ENCODE measurements around the gene TPST2. TPM values are rescaled to one million over a fixed set of nuclear protein-coding genes. Genes with fewer than 3 reads are reported as not detected.

TPST2 gene
- total RNA-seq, 1 donor from 2014 or later: 82.1 TPM

GRCh38 chr22:26503758-26504157 lies 86.2 kb downstream of the TPST2 start:
- intact Hi-C loops (cut with micrococcal nuclease): loop anchor here (1.0 to 2.0 kb wide), 6 partner anchors 9 to 169 kb away; partner anchors contain the start of genes MIAT, TFIP11 and TPST2

GRCh38 chr22:26502688-26503561 lies 87.0 kb downstream of the TPST2 start:
- intact Hi-C loops (cut with micrococcal nuclease): loop anchor here (1.0 to 2.0 kb wide), 6 partner anchors 9 to 169 kb away; partner anchors contain the start of genes MIAT, TFIP11 and TPST2

DNA sequence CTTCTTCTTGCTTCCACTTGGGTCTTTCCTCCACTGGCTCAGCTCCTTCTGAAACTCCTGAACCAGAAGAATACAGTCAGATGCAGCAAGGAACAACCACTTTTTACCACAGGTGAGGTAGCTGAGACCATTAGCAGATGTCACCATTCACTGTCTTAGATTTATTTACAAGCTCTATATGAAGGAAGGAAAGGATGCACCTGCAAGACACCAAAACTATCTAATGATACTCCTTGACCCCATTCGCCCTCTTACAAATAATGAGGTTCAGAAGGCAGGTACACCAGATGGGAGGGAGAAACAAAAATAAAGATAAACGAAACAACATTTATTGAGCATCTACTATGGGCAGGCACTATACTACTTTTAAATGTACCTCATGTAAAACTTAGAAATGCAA lies 87.9 kb downstream of the TPST2 start:
- intact Hi-C loops (cut with micrococcal nuclease): loop anchor here (2.0 kb wide), 1 partner anchor 89 kb away; the partner anchor contains the start of gene TPST2

- intact Hi-C loops (cut with micrococcal nuclease): no loop called here
These were observed 90.7 kb downstream of the TPST2 start for GRCh38 chr22:26499188-26499703.

DNA sequence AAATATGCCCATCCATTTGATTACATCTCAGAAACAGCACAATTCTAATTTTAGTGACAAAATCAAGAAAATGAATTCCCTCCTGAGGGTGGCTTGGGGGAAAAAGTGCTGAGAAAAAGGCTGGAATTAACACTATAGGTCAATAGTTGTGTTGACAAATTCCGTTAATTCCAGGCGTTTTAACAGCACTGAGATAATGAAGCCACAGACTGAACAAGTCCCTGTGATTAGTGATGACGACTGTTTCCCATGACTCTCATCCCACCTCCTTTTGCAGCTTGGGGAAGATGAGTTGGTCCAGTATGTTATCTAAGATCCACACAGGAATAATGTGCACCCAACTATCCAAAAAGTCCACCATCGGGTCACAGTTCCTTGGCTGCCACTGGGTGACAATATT lies 93.5 kb downstream of the TPST2 start:
- intact Hi-C loops (cut with micrococcal nuclease): no loop called here

- intact Hi-C loops (cut with micrococcal nuclease): no loop called here
These were observed 95.4 kb downstream of the TPST2 start for GRCh38 chr22:26494506-26494905.

DNA sequence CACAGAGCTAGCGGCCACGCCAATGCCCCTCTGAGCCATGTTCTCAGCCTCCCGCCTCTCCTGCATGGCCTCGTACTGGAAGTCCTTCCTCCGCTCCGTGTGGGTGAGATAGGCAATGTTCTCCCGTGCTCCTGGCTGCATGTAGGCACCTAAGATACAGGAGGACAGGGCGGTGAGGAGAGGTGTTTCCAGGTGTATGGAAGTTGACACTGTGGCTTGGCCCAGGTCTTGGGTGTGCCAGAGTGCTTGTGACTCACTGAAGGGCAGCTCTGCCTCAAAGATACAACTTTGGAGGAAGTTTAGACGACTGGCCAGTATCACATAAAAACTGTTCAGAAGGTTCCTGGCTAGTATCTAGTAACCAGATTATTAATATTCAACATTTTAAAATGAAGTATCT lies 97.7 kb downstream of the TPST2 start:
- intact Hi-C loops (cut with micrococcal nuclease): no loop called here

GRCh38 chr22:26489447-26490036 lies 100.4 kb downstream of the TPST2 start:
- intact Hi-C loops (cut with micrococcal nuclease): loop anchor here (10.0 kb wide), 2 partner anchors 195 to 1415 kb away; no protein-coding TSS in a partner anchor

DNA sequence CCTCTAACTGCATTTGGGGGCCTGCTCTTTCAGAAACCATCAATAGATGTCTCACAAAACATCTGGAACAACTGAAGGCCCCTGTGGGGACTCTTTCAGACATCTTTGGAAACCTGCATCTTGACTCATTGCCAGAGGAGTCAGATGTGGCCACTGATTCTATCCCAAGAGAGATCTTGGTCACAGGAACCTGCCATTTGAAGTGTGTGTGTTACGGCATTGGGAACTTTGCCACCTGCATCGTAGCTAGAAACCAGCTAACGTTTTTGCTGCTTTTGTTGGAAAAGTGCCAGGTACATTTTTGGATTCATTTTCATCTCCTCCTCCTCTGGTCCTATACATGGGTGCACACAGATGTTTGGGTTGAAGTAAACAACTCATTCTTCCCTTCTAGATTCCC lies 101.9 kb downstream of the TPST2 start:
- intact Hi-C loops (cut with micrococcal nuclease): loop anchor here (10.0 kb wide), 2 partner anchors 193 to 1413 kb away; no protein-coding TSS in a partner anchor

GRCh38 chr22:26486394-26486793 lies 103.5 kb downstream of the TPST2 start:
- intact Hi-C loops (cut with micrococcal nuclease): loop anchor here (10.0 kb wide), 2 partner anchors 192 to 1412 kb away; no protein-coding TSS in a partner anchor

DNA sequence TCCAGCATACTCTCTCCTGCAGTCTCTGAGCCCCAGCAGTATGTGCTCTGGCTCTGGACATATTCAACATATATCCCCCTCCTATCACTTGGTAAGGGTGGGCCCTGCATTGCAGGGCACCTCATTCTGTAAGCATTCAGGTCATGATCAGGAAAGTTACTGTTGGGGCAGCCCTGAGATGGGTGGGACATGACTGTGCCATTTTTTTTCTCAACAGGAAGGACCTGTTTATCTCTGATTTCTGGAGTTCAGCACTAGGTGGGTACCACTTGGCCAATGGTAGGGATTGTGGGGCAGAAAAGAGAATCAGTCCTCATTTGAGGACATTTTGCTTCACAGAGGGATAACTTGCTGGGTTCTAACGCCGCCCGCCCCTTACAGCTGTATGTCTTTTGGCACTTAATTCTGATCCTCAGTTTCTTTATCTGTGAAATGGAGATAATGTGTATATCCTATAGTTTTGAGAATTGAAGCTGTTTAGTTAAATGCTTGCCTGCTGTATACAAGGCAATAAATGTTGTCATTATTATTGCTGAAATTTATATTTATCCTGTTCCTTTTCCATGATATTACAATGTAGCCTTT lies 104.0 kb downstream of the TPST2 start:
- intact Hi-C loops (cut with micrococcal nuclease): loop anchor here (2.0 to 10.0 kb wide), 3 partner anchors 67 to 1411 kb away; no protein-coding TSS in a partner anchor

DNA sequence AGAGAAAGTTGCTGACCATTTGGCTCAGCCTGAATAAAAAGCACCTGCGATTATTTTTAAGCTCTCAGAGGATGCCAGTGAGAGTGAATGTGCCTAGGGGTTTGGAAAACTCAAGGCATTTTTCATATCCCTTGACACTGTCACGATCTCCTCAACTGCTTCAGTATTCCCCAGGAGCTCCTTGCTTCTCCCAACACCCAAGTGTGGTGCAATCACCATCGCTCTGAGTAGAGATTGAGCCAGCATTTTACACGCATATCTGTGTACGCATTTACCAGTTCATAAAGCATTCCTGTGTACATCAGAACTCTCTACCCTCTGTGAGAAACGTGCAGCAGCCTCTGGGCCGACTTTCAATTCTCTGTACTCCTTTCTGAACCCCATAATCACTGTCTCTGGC lies 104.9 kb downstream of the TPST2 start:
- intact Hi-C loops (cut with micrococcal nuclease): loop anchor here (2.0 to 10.0 kb wide), 3 partner anchors 68 to 1410 kb away; no protein-coding TSS in a partner anchor

DNA sequence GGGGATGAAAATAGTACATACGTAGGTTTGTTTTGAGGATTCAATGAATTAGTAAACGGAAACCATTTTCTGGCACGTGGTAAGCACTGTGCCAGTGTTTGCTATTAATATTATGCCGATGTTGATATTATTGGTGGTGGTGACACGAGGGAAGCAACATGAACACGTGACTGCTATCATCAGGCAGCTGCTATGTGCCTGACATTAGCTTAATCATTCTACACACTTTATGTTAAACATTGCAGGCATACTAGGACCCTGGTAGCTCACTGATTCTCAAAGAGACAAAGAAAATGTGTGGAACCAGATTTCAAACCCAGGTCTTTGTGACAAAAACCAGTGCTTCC lies 105.6 kb downstream of the TPST2 start:
- intact Hi-C loops (cut with micrococcal nuclease): loop anchor here (2.0 to 10.0 kb wide), 4 partner anchors 68 to 1410 kb away; partner anchors contain the start of gene TPST2

- intact Hi-C loops (cut with micrococcal nuclease): loop anchor here (1.0 to 10.0 kb wide), 12 partner anchors 29 to 1435 kb away; partner anchors contain the start of genes GRK3, PITPNB, TFIP11 and TPST2
These were observed 106.2 kb downstream of the TPST2 start, which contains the start of the genes HPS4 and SRRD for GRCh38 chr22:26483439-26484359. Gene HPS4 (minus strand): TSS chr22:26483783. CDS start chr22:26481762, 2,021 bp downstream. Gene SRRD (plus strand): TSS chr22:26483877. CDS start chr22:26483891, 14 bp downstream.

GRCh38 chr22:26483043-26483438 lies 106.9 kb downstream of the TPST2 start:
- intact Hi-C loops (cut with micrococcal nuclease): loop anchor here (1.0 to 10.0 kb wide), 11 partner anchors 29 to 1436 kb away; partner anchors contain the start of genes GRK3, PITPNB, TFIP11 and TPST2

DNA sequence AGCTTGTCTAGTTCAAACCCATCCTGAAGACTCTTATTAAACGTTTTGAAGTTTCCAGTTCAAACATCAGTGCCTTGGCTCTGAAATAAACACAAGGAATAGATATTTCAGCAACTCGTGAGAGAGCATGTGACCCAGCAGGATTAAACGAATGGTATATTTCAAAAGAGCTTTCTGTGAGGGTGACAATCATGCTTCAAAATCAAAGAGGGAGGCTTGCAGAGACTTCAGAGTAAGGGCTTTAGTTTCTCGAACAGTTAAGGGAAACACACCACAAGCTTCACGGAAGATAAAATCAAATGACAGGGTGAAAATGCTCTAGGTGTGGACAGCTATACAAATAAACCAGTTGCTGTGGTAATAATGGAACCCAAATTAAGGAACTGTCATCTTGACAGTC lies 107.8 kb downstream of the TPST2 start:
- intact Hi-C loops (cut with micrococcal nuclease): loop anchor here (2.0 to 10.0 kb wide), 7 partner anchors 110 to 1437 kb away; partner anchors contain the start of genes PITPNB and TPST2

DNA sequence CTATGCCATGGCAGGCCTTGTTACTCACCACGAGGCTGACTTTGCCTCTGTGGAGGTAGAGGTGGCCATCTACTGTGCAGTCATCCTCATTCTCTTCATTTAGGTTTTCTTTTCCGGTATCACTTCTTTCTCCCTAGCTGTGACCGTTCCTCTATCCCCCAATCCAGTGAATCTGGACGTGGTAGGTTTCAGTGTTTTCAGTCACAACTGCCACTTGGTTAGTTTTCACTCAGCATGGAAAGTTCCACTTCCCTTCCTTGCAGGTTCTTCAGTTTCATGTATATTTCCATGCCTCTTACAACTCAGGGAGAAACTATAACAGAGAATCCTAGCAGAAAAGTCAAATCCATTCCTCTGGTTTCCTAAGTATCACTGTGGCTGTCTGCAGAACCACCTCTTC lies 108.2 kb downstream of the TPST2 start:
- intact Hi-C loops (cut with micrococcal nuclease): loop anchor here (2.0 to 10.0 kb wide), 7 partner anchors 111 to 1437 kb away; partner anchors contain the start of genes PITPNB and TPST2

GRCh38 chr22:26481112-26481693 lies 108.7 kb downstream of the TPST2 start:
- intact Hi-C loops (cut with micrococcal nuclease): loop anchor here (5.0 to 10.0 kb wide), 3 partner anchors 111 to 1406 kb away; partner anchors contain the start of gene TPST2

DNA sequence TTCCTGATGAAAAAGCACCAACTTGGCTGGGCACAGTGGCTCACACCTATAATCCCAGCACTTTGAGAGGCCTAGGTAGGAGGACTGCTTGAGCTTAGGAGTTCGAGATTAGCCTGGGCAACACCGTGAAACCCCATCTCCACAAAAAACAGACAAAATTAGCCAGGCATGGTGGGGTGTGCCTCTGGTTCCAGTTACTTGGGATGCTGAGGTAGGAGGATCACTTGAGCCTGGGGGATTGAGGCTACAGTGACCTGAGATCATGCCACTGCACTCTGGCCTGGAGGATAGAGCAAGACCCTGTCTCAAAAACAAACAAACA lies 109.4 kb downstream of the TPST2 start:
- intact Hi-C loops (cut with micrococcal nuclease): loop anchor here (5.0 to 10.0 kb wide), 3 partner anchors 112 to 1406 kb away; partner anchors contain the start of gene TPST2
